Testis (tissue), 3 donors: ENCODE data around the gene ANKRD12. TPM values are rescaled to one million over a fixed set of nuclear protein-coding genes. Genes with fewer than 3 reads are reported as not detected.
"Not testable (repeated sequence)": the region's sequence is repeated elsewhere in the genome, so short reads cannot be mapped to it uniquely, and the experiment has no call there.

Experiments
- DNase-seq: peaks from one replicate; pipeline ENCODE4 v3.0.0-alpha.2; 2019
- H3K27ac ChIP-seq, 2 donors: fragments of 200-600 bp; sonication (generic); one replicate each; pipeline ENCODE4 v1.5.1; 2019
- H3K27me3 ChIP-seq: fragments of 200-600 bp; sonication (generic); one replicate; pipeline ENCODE4 v1.5.1; 2019
- H3K36me3 ChIP-seq: fragments of 200-600 bp; sonication (generic); one replicate; pipeline ENCODE4 v1.5.1; 2017; ENCODE audit warnings: low read depth; ENCODE audit errors: missing control alignments
- H3K4me1 ChIP-seq: fragments of 200-600 bp; sonication (generic); one replicate; pipeline ENCODE4 v1.5.1; 2019
- H3K4me3 ChIP-seq, 2 donors: fragments of 200-600 bp; sonication (generic); one replicate each; pipeline ENCODE4 v1.5.1; 2017 to 2019
- H3K9me3 ChIP-seq: fragments of 200-600 bp; sonication (generic); one replicate; pipeline ENCODE4 v1.5.1; 2017
- CTCF ChIP-seq, 3 experiments: fragments of 450-650 bp in 2 of 3; fragments of 200-600 bp in 1 of 3; sonication (generic) in 1 of 3; IDR thresholded peaks; one replicate each; pipeline ENCODE4 v1.5.1; 2016 to 2019; ENCODE audit warnings: antibody characterized with exemption in 3 of 3, mild to moderate bottlenecking in 2 of 3, moderate library complexity in 1 of 3
- POLR2A ChIP-seq: fragments of 450-650 bp; IDR thresholded peaks from one replicate; pipeline ENCODE4 v1.6.1; 2017; ENCODE audit warnings: antibody characterized with exemption, mild to moderate bottlenecking, moderate library complexity
- WGBS, 2 donors: methylation state at CpG; one replicate each; pipeline ENCODE4 v1.1.5; 2018; 5-methylcytosine and 5-hydroxymethylcytosine counted together
- intact Hi-C: fragments of 100-400 bp; cut with DNase I; formaldehyde crosslinking; loops from one replicate; pipeline ENCODE4 v1.15.1; 2023; ENCODE audit warnings: low total_unique reads
- polyA plus RNA-seq: library from polyadenylated mRNA; stranded (reverse); fragments of 350-450 nt; fragmentation: Illumina TruSeq; extraction: RNeasy Lipid Tissue Mini Kit (QIAGEN cat#74804); gene quantifications from one replicate; pipeline ENCODE4 v1.2.3, GENCODE V29; 2014; ENCODE audit warnings: low read depth, low replicate concordance; ENCODE audit not compliant: insufficient read depth
- total RNA-seq, 2 donors: library from RNA; depleted of rRNA; stranded (reverse); fragments of >200 nt; gene quantifications; one replicate each; pipeline ENCODE4 v1.2.3, GENCODE V29; 2016

ANKRD12 gene
- total and polyA plus RNA-seq, 3 donors from 2014 or later: 4.5 to 59.7 (median 58.5) TPM

- no peaks in the 10 kb centered on the region for H3K27me3 ChIP-seq
- no peaks in the 10 kb centered on the region for H3K9me3 ChIP-seq
- no peak for DNase-seq
- no peaks in the 10 kb centered on the region for H3K36me3 ChIP-seq
- H3K4me1 ChIP-seq: no peaks in the 10 kb centered on the region
- WGBS, 2 donors: 87 to 91% methylated on average over 4 of the region's 4 CpGs
- TF ChIP-seq CTCF (IDR thresholded peaks at IDR 0.05) (no peak), POLR2A (no peak)
- H3K27ac ChIP-seq: no peak overlapping the region
- no peak overlapping the region for H3K4me3 ChIP-seq
- intact Hi-C loops: no loop called here
Observed at GRCh38 chr18:9091066-9091476, 45.5 kb upstream of the ANKRD12 start.

GRCh38 chr18:9092665-9093064 is 43.9 kb upstream of the ANKRD12 start:
- TF ChIP-seq CTCF (IDR thresholded peaks at IDR 0.05): no peak
- no peak for TF ChIP-seq POLR2A
- Histone ChIP-seq H3K4me1 (no peaks in the 10 kb centered on the region), H3K4me3 (no peak overlapping the region), H3K9me3 (no peaks in the 10 kb centered on the region), H3K36me3 (no peaks in the 10 kb centered on the region), H3K27me3 (no peaks in the 10 kb centered on the region), H3K27ac (no peak overlapping the region)
- intact Hi-C loops: no loop called here
- WGBS, 2 donors: 59 to 64% methylated on average over 2 of the region's 2 CpGs
- DNase-seq: no peak

GRCh38 chr18:9093109-9093508 is 43.5 kb upstream of the ANKRD12 start:
- DNase-seq, H3K27me3 ChIP-seq, H3K36me3 ChIP-seq, intact Hi-C loops, H3K4me1 ChIP-seq, H3K27ac ChIP-seq, H3K4me3 ChIP-seq, H3K9me3 ChIP-seq: not testable (repeated sequence)
- WGBS, 2 donors: 90 to 93% methylated on average over 3 of the region's 3 CpGs

- Histone ChIP-seq H3K27ac (no peak overlapping the region), H3K4me3 (no peak overlapping the region), H3K36me3 (no peaks in the 10 kb centered on the region), H3K27me3 (no peaks in the 10 kb centered on the region), H3K4me1 (no peaks in the 10 kb centered on the region), H3K9me3 (no peaks in the 10 kb centered on the region)
- intact Hi-C loops: no loop called here
- TF ChIP-seq POLR2A (no peak), CTCF (IDR thresholded peaks at IDR 0.05) (no peak)
- no peak for DNase-seq
- 80 to 81% methylated on average over 7 of the region's 7 CpGs for WGBS, 2 donors
Observed at GRCh38 chr18:9094307-9095226, 42.0 kb upstream of the ANKRD12 start.

- DNase-seq: no peak
- Histone ChIP-seq H3K9me3 (no peaks in the 10 kb centered on the region), H3K36me3 (no peaks in the 10 kb centered on the region), H3K4me3 (no peak overlapping the region), H3K27ac (no peak overlapping the region), H3K27me3 (no peaks in the 10 kb centered on the region), H3K4me1 (no peaks in the 10 kb centered on the region)
- TF ChIP-seq CTCF (IDR thresholded peaks at IDR 0.05): no peak
- no peak for TF ChIP-seq POLR2A
- intact Hi-C loops: no loop called here
- 60 to 72% methylated on average over 9 of the region's 9 CpGs for WGBS, 2 donors
Observed at GRCh38 chr18:9095297-9096006, 41.1 kb upstream of the ANKRD12 start.
